Measurements from ENCODE around the gene MRPS25. TPM values are rescaled to one million over a fixed set of nuclear protein-coding genes. Genes with fewer than 3 reads are reported as not detected.

Gene MRPS25
- total RNA-seq, 2 experiments from 2014 or later, result 59.9 to 60.2 TPM

DNA sequence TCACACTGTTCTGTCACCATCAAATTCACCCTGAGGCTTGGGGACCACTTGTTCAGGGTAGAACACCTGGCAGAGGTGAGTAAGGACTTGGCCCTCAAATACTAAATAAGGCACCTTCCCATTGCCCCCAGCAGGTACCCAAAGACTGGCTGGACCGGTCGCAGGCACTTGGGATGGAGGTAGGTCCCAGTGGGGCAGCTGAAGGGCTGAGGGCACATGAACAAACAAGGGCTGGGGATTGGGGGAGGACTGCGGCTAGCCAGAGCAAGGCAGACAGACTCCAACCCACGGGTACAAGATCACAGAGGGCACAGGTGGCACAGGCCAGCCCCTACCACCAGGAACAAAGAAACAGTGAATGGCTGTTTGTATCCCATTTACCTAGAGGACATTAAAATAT, 1.9 kb downstream of the MRPS25 start:
- Mint-ChIP-seq H3K27ac (no peak overlapping the region), H3K4me1 (ENCODE audit: low read depth) (peaks cover 32% of the 10 kb centered on the region), H3K36me3 (ENCODE audit: low read depth) (peaks cover 28% of the 10 kb centered on the region), H3K4me3 (peak overlapping the region; percentile 98), H3K9me3 (no peaks in the 10 kb centered on the region), H3K27me3 (no peaks in the 10 kb centered on the region)
- DNase-seq (no peak), ATAC-seq (ENCODE audit: poor library complexity) (no peak)
- H3K4me3 ChIP-seq (ENCODE audit: low read length), result no peak overlapping the region
- no peak for TF ChIP-seq CTCF (IDR thresholded peaks at IDR 0.05)
- H3K36me3 ChIP-seq (ENCODE audit: insufficient read depth, low read length), result peaks cover 13% of the 10 kb centered on the region
- POLR2A ChIA-PET, result interaction anchor here (1.1 to 2.8 kb wide), 2 partner anchors 36 to 115 kb away, joined by 5 to 31 read pairs; partner anchors contain the start of gene RBSN
- H3K27ac ChIP-seq (ENCODE audit: low read depth in 1 of 2, low read length in 2 of 2), result no peak overlapping the region
- H3K27me3 ChIP-seq (ENCODE audit: control insufficient read depth in 1 of 2, insufficient read depth in 2 of 2, low read length in 2 of 2), result no peaks in the 10 kb centered on the region
- intact Hi-C loops (cut with DNase I, micrococcal nuclease), result loop anchor here in 1 of 2 experiments (10.0 kb wide), 2 partner anchors 408 to 938 kb away; partner anchors contain the start of genes CCDC174, CHCHD4 and TMEM43
- H3K4me1 ChIP-seq (ENCODE audit: insufficient read depth, low read length), result peaks cover 32% of the 10 kb centered on the region
- CTCF ChIA-PET, result no interaction called here
- no peaks in the 10 kb centered on the region for H3K9me3 ChIP-seq (ENCODE audit: control insufficient read depth in 1 of 2, insufficient read depth in 1 of 2, low read length in 2 of 2)

- Histone ChIP-seq H3K36me3 (ENCODE audit: insufficient read depth, low read length) (peaks cover 24% of the 10 kb centered on the region), H3K9me3 (ENCODE audit: control insufficient read depth in 1 of 2, insufficient read depth in 1 of 2, low read length in 2 of 2) (no peaks in the 10 kb centered on the region), H3K4me3 (ENCODE audit: low read length) (no peak overlapping the region), H3K4me1 (ENCODE audit: insufficient read depth, low read length) (peaks cover 34% of the 10 kb centered on the region), H3K27ac (ENCODE audit: low read depth in 1 of 2, low read length in 2 of 2) (no peak overlapping the region), H3K27me3 (ENCODE audit: control insufficient read depth in 1 of 2, insufficient read depth in 2 of 2, low read length in 2 of 2) (no peaks in the 10 kb centered on the region)
- intact Hi-C loops (cut with DNase I, micrococcal nuclease), result loop anchor here in 1 of 2 experiments (10.0 kb wide), 2 partner anchors 405 to 935 kb away; partner anchors contain the start of genes CCDC174, CHCHD4 and TMEM43
- Mint-ChIP-seq H3K4me1 (ENCODE audit: low read depth) (peaks cover 36% of the 10 kb centered on the region), H3K4me3 (no peak overlapping the region), H3K27ac (no peak overlapping the region), H3K36me3 (ENCODE audit: low read depth) (peaks cover 48% of the 10 kb centered on the region), H3K27me3 (no peaks in the 10 kb centered on the region), H3K9me3 (no peaks in the 10 kb centered on the region)
- DNase-seq (no peak), ATAC-seq (ENCODE audit: poor library complexity) (no peak)
- POLR2A ChIA-PET, result no interaction called here
- CTCF ChIA-PET, result no interaction called here
- no peak for TF ChIP-seq CTCF (IDR thresholded peaks at IDR 0.05)
Measured at GRCh38 chr3:15060029-15060428, 5.1 kb downstream of the MRPS25 start.

- no peak overlapping the region for H3K4me3 ChIP-seq (ENCODE audit: low read length)
- Mint-ChIP-seq H3K4me1 (ENCODE audit: low read depth) (peaks cover 35% of the 10 kb centered on the region), H3K27ac (no peak overlapping the region), H3K36me3 (ENCODE audit: low read depth) (peaks cover 61% of the 10 kb centered on the region), H3K4me3 (no peak overlapping the region), H3K27me3 (no peaks in the 10 kb centered on the region), H3K9me3 (no peaks in the 10 kb centered on the region)
- no peaks in the 10 kb centered on the region for H3K27me3 ChIP-seq (ENCODE audit: control insufficient read depth in 1 of 2, insufficient read depth in 2 of 2, low read length in 2 of 2)
- intact Hi-C loops (cut with DNase I, micrococcal nuclease), result no loop called here
- ChIA-PET CTCF (no interaction called here), POLR2A (no interaction called here)
- H3K9me3 ChIP-seq (ENCODE audit: control insufficient read depth in 1 of 2, insufficient read depth in 1 of 2, low read length in 2 of 2), result no peaks in the 10 kb centered on the region
- DNase-seq (no peak), ATAC-seq (ENCODE audit: poor library complexity) (no peak)
- no peak overlapping the region for H3K27ac ChIP-seq (ENCODE audit: low read depth in 1 of 2, low read length in 2 of 2)
- peaks cover 21% of the 10 kb centered on the region for H3K4me1 ChIP-seq (ENCODE audit: insufficient read depth, low read length)
- TF ChIP-seq CTCF (IDR thresholded peaks at IDR 0.05), result no peak
- peaks cover 39% of the 10 kb centered on the region for H3K36me3 ChIP-seq (ENCODE audit: insufficient read depth, low read length)
Measured at GRCh38 chr3:15056676-15057404, 8.3 kb downstream of the MRPS25 start.
